WTC11 (cell line): ENCODE measurements around the gene RTF2.

Experiments used
- ATF1 ChIP-seq: sonication (generic); formaldehyde crosslinking; IDR thresholded peaks from 2 replicates; pipeline ENCODE4 v1.8.1; 2023; ENCODE audit warnings: mild to moderate bottlenecking, moderate library complexity, missing genetic modification reagents
- CREB1 ChIP-seq: sonication (generic); formaldehyde crosslinking; IDR thresholded peaks from 2 replicates; pipeline ENCODE4 v1.8.0; 2023; ENCODE audit warnings: mild to moderate bottlenecking, missing genetic modification reagents
- FOXP4 ChIP-seq: sonication (generic); formaldehyde crosslinking; IDR thresholded peaks from 2 replicates; pipeline ENCODE4 v1.8.0; 2022; ENCODE audit warnings: mild to moderate bottlenecking, missing genetic modification reagents
- GRHL2 ChIP-seq: fragments of 250-450 bp; sonication (Bioruptor Pico); IDR thresholded peaks from 2 replicates; pipeline ENCODE4 v1.8.0; 2022; ENCODE audit warnings: mild to moderate bottlenecking, moderate library complexity; ENCODE audit not compliant: insufficient replicate concordance, severe bottlenecking
- MAX ChIP-seq: sonication (generic); formaldehyde crosslinking; IDR thresholded peaks from 2 replicates; pipeline ENCODE4 v1.8.0; 2022; ENCODE audit warnings: mild to moderate bottlenecking, missing genetic modification reagents
- NFATC4 ChIP-seq: fragments of 250-450 bp; sonication (Bioruptor Pico); IDR thresholded peaks from 2 replicates; pipeline ENCODE4 v1.9.0; 2021; ENCODE audit warnings: mild to moderate bottlenecking
- NR1H2 ChIP-seq: sonication (generic); formaldehyde crosslinking; IDR thresholded peaks from 2 replicates; pipeline ENCODE4 v1.9.0; 2021; ENCODE audit warnings: mild to moderate bottlenecking, moderate library complexity, missing genetic modification reagents
- PRRX2 ChIP-seq: fragments of 250-450 bp; sonication (Bioruptor Pico); IDR thresholded peaks from 2 replicates; pipeline ENCODE4 v1.8.0; 2021; ENCODE audit warnings: mild to moderate bottlenecking
- ZNF423 ChIP-seq: fragments of 250-450 bp; sonication (Bioruptor Pico); IDR thresholded peaks from 2 replicates; pipeline ENCODE4 v2.1.2; 2022; ENCODE audit warnings: mild to moderate bottlenecking, moderate library complexity
- TF ChIP-seq, protein P1 (sequence below): fragments of 200-600 bp; IDR thresholded peaks from 2 replicates; pipeline ENCODE4 v1.8.0; 2022; ENCODE audit warnings: antibody characterized with exemption
- TF ChIP-seq, protein P2 (sequence below): sonication (generic); formaldehyde crosslinking; IDR thresholded peaks from 2 replicates; pipeline ENCODE4 v1.8.0; 2022; ENCODE audit warnings: mild to moderate bottlenecking, missing genetic modification reagents

GRCh38 chr20:56423211-56423610 is 45.2 kb upstream of the RTF2 start:
- TF ChIP-seq PRRX2 (CRISPR knock-in tag) = no peak
- no peak for TF ChIP-seq ATF1 (CRISPR knock-in tag)
- no peak for TF ChIP-seq NR1H2 (CRISPR knock-in tag)
- TF ChIP-seq CREB1 (CRISPR knock-in tag) = no peak
- no peak for TF ChIP-seq MAX (CRISPR knock-in tag)
- TF ChIP-seq, protein P1, sequence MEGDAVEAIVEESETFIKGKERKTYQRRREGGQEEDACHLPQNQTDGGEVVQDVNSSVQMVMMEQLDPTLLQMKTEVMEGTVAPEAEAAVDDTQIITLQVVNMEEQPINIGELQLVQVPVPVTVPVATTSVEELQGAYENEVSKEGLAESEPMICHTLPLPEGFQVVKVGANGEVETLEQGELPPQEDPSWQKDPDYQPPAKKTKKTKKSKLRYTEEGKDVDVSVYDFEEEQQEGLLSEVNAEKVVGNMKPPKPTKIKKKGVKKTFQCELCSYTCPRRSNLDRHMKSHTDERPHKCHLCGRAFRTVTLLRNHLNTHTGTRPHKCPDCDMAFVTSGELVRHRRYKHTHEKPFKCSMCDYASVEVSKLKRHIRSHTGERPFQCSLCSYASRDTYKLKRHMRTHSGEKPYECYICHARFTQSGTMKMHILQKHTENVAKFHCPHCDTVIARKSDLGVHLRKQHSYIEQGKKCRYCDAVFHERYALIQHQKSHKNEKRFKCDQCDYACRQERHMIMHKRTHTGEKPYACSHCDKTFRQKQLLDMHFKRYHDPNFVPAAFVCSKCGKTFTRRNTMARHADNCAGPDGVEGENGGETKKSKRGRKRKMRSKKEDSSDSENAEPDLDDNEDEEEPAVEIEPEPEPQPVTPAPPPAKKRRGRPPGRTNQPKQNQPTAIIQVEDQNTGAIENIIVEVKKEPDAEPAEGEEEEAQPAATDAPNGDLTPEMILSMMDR = no peak
- no peak for TF ChIP-seq NFATC4
- no peak for TF ChIP-seq FOXP4 (CRISPR knock-in tag)
- TF ChIP-seq GRHL2 (CRISPR knock-in tag) = no peak
- TF ChIP-seq, protein P2, sequence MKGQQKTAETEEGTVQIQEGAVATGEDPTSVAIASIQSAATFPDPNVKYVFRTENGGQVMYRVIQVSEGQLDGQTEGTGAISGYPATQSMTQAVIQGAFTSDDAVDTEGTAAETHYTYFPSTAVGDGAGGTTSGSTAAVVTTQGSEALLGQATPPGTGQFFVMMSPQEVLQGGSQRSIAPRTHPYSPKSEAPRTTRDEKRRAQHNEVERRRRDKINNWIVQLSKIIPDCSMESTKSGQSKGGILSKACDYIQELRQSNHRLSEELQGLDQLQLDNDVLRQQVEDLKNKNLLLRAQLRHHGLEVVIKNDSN (CRISPR knock-in tag) = no peak
- no peak for TF ChIP-seq ZNF423 (CRISPR knock-in tag)
